ENCODE results near the gene CHD1L. TPM values are rescaled to one million over a fixed set of nuclear protein-coding genes. Genes with fewer than 3 reads are reported as not detected.
"Not testable (repeated sequence)": the region's sequence is repeated elsewhere in the genome, so short reads cannot be mapped to it uniquely, and the experiment has no call there.

CHD1L gene
- total and polyA plus RNA-seq, 4 donors, result 14.1 to 23.8 (median 21.1) TPM

- TF ChIP-seq REST (IDR thresholded peaks at IDR 0.05), result no peak
- no peak for TF ChIP-seq RAD21 (IDR thresholded peaks at IDR 0.05)
- TF ChIP-seq JUND (IDR thresholded peaks at IDR 0.05), result no peak
- no peak for TF ChIP-seq RXRA (IDR thresholded peaks at IDR 0.05)
- no peak for TF ChIP-seq MAX (IDR thresholded peaks at IDR 0.05)
- TF ChIP-seq SP1 (IDR thresholded peaks at IDR 0.05), result no peak
- no peak for TF ChIP-seq HNF4G (IDR thresholded peaks at IDR 0.05)
Measured at GRCh38 chr1:147297438-147297837, 55.0 kb downstream of the CHD1L start (continued).

GRCh38 chr1:147305803-147306202 is 63.3 kb downstream of the CHD1L start:
- whole genome bisulfite sequencing, result 98% methylated on average over 3 of the region's 3 CpGs
- not testable (repeated sequence) for H3K27ac ChIP-seq (ENCODE audit: low read depth in 1 of 2, low read length in 2 of 2); H3K4me3 ChIP-seq (ENCODE audit: low read depth in 1 of 3, low read length in 3 of 3); DNase-seq (ENCODE audit: low spot score); H3K9ac ChIP-seq (ENCODE audit: low read depth in 1 of 2, low read length in 2 of 2); H3K27me3 ChIP-seq (ENCODE audit: control insufficient read depth in 4 of 4, insufficient read depth in 4 of 4, low read length in 3 of 4); H3K36me3 ChIP-seq (ENCODE audit: control insufficient read depth in 4 of 4, insufficient read depth in 3 of 4, low read depth in 1 of 4, low read length in 3 of 4); H3K4me1 ChIP-seq (ENCODE audit: control insufficient read depth in 4 of 4, insufficient read depth in 4 of 4, low read length in 3 of 4)
- H3K9me3 ChIP-seq (ENCODE audit: control insufficient read depth in 4 of 4, low read length in 3 of 4), result peaks cover 13 to 38% (median 23%) of the 10 kb centered on the region in 4 donors

GRCh38 chr1:147316968-147317367 is 74.5 kb downstream of the CHD1L start:
- no peak overlapping the region for H3K9ac ChIP-seq (ENCODE audit: low read depth in 1 of 2, low read length in 2 of 2)
- H3K4me3 ChIP-seq (ENCODE audit: low read depth in 1 of 3, low read length in 3 of 3), result no peak overlapping the region
- TF ChIP-seq CTCF (IDR thresholded peaks at IDR 0.05; ENCODE audit: low read depth, low read length, missing input control) (no peak), FOXA1 (IDR thresholded peaks at IDR 0.05) (no peak), HNF4G (IDR thresholded peaks at IDR 0.05) (no peak), REST (IDR thresholded peaks at IDR 0.05) (no peak), RAD21 (IDR thresholded peaks at IDR 0.05) (no peak), JUND (IDR thresholded peaks at IDR 0.05) (no peak), NR2F2 (IDR thresholded peaks at IDR 0.05) (no peak), ATF3 (IDR thresholded peaks at IDR 0.05) (no peak), YY1 (IDR thresholded peaks at IDR 0.05) (no peak), TAF1 (conservative IDR thresholded peaks at IDR 0.05) (no peak), RXRA (IDR thresholded peaks at IDR 0.05) (no peak), GABPA (IDR thresholded peaks at IDR 0.05 in 1 of 2, conservative IDR thresholded peaks at IDR 0.05 in 1 of 2) (no peak), HNF4A (conservative IDR thresholded peaks at IDR 0.05) (no peak), MAX (IDR thresholded peaks at IDR 0.05) (no peak)
- DNase-seq (ENCODE audit: low spot score), result no peak
- 87% methylated on average over 3 of the region's 3 CpGs for WGBS
- H3K4me1 ChIP-seq (ENCODE audit: control insufficient read depth in 4 of 4, insufficient read depth in 4 of 4, low read length in 3 of 4), result no peaks in the 10 kb centered on the region
- H3K36me3 ChIP-seq (ENCODE audit: control insufficient read depth in 4 of 4, insufficient read depth in 3 of 4, low read depth in 1 of 4, low read length in 3 of 4), result no peaks in the 10 kb centered on the region
- no peak overlapping the region for H3K27ac ChIP-seq (ENCODE audit: low read depth in 1 of 2, low read length in 2 of 2)
- H3K9me3 ChIP-seq (ENCODE audit: control insufficient read depth in 4 of 4, low read length in 3 of 4), result peaks cover 0 to 1% (median 0%) of the 10 kb centered on the region in 4 donors
- H3K27me3 ChIP-seq (ENCODE audit: control insufficient read depth in 4 of 4, insufficient read depth in 4 of 4, low read length in 3 of 4), result no peaks in the 10 kb centered on the region

- not testable (repeated sequence) for H3K9me3 ChIP-seq (ENCODE audit: control insufficient read depth in 4 of 4, low read length in 3 of 4); H3K4me1 ChIP-seq (ENCODE audit: control insufficient read depth in 4 of 4, insufficient read depth in 4 of 4, low read length in 3 of 4); H3K27ac ChIP-seq (ENCODE audit: low read depth in 1 of 2, low read length in 2 of 2); H3K27me3 ChIP-seq (ENCODE audit: control insufficient read depth in 4 of 4, insufficient read depth in 4 of 4, low read length in 3 of 4); H3K9ac ChIP-seq (ENCODE audit: low read depth in 1 of 2, low read length in 2 of 2); H3K36me3 ChIP-seq (ENCODE audit: control insufficient read depth in 4 of 4, insufficient read depth in 3 of 4, low read depth in 1 of 4, low read length in 3 of 4); DNase-seq (ENCODE audit: low spot score); H3K4me3 ChIP-seq (ENCODE audit: low read depth in 1 of 3, low read length in 3 of 3)
- 64% methylated on average over 24 of the region's 26 CpGs for WGBS
Measured at GRCh38 chr1:147326933-147327687, 84.6 kb downstream of the CHD1L start.

All from liver (tissue), 9 donors.